Vagina (tissue), 2 donors: ENCODE results near the gene LTA4H.

Experiments used
- POLR2A ChIP-seq, 2 donors: fragments of 450-650 bp; IDR thresholded peaks; one replicate each; pipeline ENCODE4 v1.6.1; 2017; ENCODE audit warnings: antibody characterized with exemption in 2 of 2, mild to moderate bottlenecking in 2 of 2, moderate library complexity in 2 of 2
- TF ChIP-seq, protein P1 (sequence below), 3 experiments: fragments of 450-650 bp in 2 of 3; fragments of 200-600 bp in 1 of 3; sonication (generic) in 1 of 3; IDR thresholded peaks; one replicate each; pipeline ENCODE4 v1.5.1; 2017 to 2019; ENCODE audit warnings: antibody characterized with exemption in 3 of 3, mild to moderate bottlenecking in 2 of 3, moderate library complexity in 2 of 3

DNA sequence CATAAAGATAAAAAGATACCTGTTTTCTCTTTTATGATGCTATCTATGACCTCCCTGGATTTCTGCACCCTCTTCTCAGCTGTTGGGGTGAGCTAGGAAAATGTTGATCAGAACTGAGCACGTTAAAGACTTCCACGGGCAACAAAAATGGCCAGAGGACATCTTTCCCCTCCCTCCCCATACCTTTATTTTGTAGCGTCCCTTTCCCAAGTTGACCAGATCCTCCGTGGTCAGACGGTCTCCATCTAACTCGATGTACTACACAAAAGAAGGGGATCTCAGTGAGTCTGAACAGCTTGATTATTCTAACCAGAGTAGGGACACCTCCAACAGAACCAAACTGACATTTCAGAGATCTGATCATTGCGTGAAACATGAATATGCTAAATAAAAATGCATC, 41.5 kb downstream of the LTA4H start:
- TF ChIP-seq, protein P1, sequence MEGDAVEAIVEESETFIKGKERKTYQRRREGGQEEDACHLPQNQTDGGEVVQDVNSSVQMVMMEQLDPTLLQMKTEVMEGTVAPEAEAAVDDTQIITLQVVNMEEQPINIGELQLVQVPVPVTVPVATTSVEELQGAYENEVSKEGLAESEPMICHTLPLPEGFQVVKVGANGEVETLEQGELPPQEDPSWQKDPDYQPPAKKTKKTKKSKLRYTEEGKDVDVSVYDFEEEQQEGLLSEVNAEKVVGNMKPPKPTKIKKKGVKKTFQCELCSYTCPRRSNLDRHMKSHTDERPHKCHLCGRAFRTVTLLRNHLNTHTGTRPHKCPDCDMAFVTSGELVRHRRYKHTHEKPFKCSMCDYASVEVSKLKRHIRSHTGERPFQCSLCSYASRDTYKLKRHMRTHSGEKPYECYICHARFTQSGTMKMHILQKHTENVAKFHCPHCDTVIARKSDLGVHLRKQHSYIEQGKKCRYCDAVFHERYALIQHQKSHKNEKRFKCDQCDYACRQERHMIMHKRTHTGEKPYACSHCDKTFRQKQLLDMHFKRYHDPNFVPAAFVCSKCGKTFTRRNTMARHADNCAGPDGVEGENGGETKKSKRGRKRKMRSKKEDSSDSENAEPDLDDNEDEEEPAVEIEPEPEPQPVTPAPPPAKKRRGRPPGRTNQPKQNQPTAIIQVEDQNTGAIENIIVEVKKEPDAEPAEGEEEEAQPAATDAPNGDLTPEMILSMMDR (IDR thresholded peaks at IDR 0.05): no peak
- no peak for TF ChIP-seq POLR2A (IDR thresholded peaks at IDR 0.05)
